Measurements from ENCODE around the gene RBM5.

The RBM5 gene

GRCh38 chr3:50122071-50122470 lies 33.4 kb downstream of the RBM5 start:
- FAIRE-seq: no peak

GRCh38 chr3:50122661-50123391 lies 34.1 kb downstream of the RBM5 start:
- FAIRE-seq: no peak

GRCh38 chr3:50123394-50124051 lies 34.8 kb downstream of the RBM5 start:
- no peak for FAIRE-seq

GRCh38 chr3:50124052-50124799 lies 35.5 kb downstream of the RBM5 start:
- FAIRE-seq: no peak

GRCh38 chr3:50124800-50125178 lies 36.1 kb downstream of the RBM5 start:
- FAIRE-seq: no peak

GRCh38 chr3:50125541-50126286 lies 37.0 kb downstream of the RBM5 start:
- FAIRE-seq: no peak

- FAIRE-seq: no peak
Measured at GRCh38 chr3:50126287-50127211, 37.8 kb downstream of the RBM5 start.

- no peak for FAIRE-seq
Measured at GRCh38 chr3:50127251-50127691, 38.6 kb downstream of the RBM5 start.

GRCh38 chr3:50128001-50128400 lies 39.3 kb downstream of the RBM5 start:
- no peak for FAIRE-seq

- no peak for FAIRE-seq
Measured at GRCh38 chr3:50130436-50130835, 41.7 kb downstream of the RBM5 start.

- FAIRE-seq: no peak
Measured at GRCh38 chr3:50132421-50133282, 43.9 kb downstream of the RBM5 start.

- no peak for FAIRE-seq
Measured at GRCh38 chr3:50133283-50133615, 44.5 kb downstream of the RBM5 start.

GRCh38 chr3:50134367-50134766 lies 45.6 kb downstream of the RBM5 start:
- no peak for FAIRE-seq

GRCh38 chr3:50135964-50136363 lies 47.2 kb downstream of the RBM5 start:
- no peak for FAIRE-seq

GRCh38 chr3:50136714-50137405 lies 48.1 kb downstream of the RBM5 start:
- FAIRE-seq: no peak

- FAIRE-seq: no peak
Measured at GRCh38 chr3:50137531-50137930, 48.8 kb downstream of the RBM5 start.

- FAIRE-seq: no peak
Measured at GRCh38 chr3:50138266-50139200, 49.8 kb downstream of the RBM5 start.

- FAIRE-seq: no peak
Measured at GRCh38 chr3:50139308-50139707, 50.6 kb downstream of the RBM5 start.

- FAIRE-seq: no peak
Measured at GRCh38 chr3:50139718-50140423, 51.2 kb downstream of the RBM5 start.

Measured in A204.1 (cell line).